HG03521 (cell line): Measurements from ENCODE around the gene KIRREL3.
"Not testable (repeated sequence)": the region's sequence is repeated elsewhere in the genome, so short reads cannot be mapped to it uniquely, and the experiment has no call there.

ENCODE experiments used
- ATAC-seq: cut with Tn5 transposase; IDR thresholded peaks from one replicate; pipeline ENCODE4 v1.9.1; 2021; ENCODE audit warnings: mild to moderate bottlenecking, moderate library complexity; ENCODE audit not compliant: unreplicated experiment

Gene KIRREL3

DNA sequence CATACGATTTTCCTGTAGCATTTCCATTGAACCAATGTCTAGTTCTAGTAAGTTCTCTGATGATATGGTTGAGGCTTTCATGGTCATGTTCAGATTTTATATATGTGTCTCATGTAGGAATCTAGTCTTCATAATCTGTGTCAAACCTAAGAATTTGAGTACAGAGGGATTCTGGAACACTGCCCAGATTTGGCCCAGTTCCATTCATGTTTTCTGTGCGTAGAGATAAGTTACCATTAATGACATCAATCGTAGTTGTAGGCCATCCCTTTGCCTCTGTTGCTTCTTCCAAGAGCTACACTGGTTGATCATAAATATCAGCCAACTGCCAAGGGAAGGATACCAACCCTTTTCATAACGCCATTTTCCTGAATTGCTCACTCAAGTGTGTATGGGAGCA is 621.8 kb downstream of the KIRREL3 start:
- no peak for ATAC-seq

DNA sequence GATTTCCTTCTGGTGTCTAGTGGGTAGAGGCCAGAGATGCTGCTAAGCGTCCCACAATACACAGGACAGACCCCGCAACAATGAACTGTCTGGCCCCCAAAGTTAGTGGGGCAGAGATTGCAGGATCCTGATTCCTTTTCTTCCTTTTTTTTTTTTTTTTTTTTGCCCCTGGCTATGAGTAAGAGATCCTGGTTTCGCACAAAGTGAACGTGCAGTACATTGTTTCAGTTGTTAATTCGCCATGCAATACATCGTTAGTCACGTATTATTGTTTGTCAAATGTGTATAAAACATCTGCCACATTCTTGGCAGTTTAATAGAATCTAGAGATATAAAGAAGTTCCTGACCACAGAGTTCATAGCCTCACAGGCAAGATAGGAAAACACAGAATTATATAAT is 624.8 kb downstream of the KIRREL3 start:
- ATAC-seq: no peak

DNA sequence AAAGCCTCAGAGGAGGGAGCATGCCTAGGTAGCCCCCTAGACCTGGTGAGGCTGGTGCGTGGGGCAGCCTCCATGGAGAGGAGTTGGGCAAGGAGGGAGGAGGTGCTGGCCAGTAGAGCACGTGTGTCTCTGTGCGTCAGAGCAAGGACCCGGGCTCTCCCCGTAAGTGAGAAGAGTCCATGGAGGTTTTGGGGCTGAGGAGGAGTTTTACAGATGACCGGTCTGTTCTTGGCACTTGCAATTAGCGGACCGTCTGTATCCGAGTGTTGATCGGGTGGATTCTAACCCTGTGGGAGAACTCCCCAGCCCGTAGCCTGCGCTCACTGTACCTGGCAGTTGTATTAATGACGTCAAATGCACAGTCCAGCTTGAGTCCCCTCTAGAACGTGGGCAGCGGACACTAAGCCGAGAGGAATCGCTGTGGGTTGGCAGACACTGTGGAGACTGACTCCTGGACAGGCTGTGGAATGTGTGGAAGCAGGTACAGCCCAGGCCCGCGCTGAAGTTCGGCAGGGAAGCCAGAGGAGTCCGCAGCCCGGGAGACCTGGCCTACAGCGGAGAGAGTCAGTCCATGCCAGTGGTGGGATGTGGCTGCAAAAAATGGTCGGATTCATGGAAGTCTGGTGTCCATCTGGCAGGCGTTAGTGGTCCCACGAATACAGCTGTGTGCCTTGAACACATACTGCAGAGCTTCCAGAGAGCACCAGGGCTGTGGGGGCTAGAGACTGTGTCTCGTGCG is 625.8 kb downstream of the KIRREL3 start:
- ATAC-seq: not testable (repeated sequence)

DNA sequence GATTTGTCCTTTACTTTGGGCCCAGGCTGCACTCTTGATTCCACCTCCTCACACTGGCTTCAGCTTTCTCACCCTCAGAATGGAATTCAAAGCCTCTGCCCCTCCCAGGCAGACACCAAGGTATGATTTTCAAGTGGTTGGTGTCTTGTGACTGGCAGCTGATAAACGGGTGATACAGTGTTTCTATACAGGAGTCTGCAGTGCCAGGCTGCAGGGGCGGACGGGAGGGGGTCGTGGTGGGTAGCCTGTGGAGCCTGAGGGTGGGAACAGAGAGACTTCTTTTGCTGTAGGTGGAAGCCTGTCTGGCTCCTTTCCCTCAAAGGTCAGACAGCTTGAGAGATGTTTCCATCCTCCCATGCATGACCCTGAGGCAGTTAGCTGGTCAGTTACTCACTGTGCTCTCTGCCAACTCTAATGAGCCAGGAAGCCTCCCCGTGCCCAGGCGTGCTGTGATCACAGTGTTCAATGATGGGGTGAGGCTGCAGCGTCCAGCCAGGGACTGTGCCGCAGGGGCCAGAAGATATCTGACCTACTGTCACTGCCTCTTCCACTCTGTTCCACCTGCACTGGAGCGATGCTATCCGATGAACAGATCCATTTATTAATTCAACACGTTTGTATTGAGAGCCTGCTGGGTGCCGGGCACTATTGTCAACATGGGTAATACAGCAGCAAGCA is 627.0 kb downstream of the KIRREL3 start:
- ATAC-seq: not testable (repeated sequence)
